HG03575 (cell line): ENCODE results near the gene FCRL2.

Experiments used
- ATAC-seq: cut with Tn5 transposase; IDR thresholded peaks from one replicate; pipeline ENCODE4 v1.9.1; 2021; ENCODE audit not compliant: unreplicated experiment, insufficient number of reproducible peaks, low FRiP score; ENCODE audit errors: extremely low read depth

The FCRL2 gene

GRCh38 chr1:157776971-157777391 lies at the start of gene FCRL2:
Gene FCRL2, minus strand, starts transcription at chr1:157777132. Its CDS starts 59 bp downstream, at chr1:157777073.
- no peak for ATAC-seq

GRCh38 chr1:157820299-157820698 lies 43.4 kb upstream of the FCRL2 start:
- no peak for ATAC-seq

GRCh38 chr1:157819896-157820295 lies 43.0 kb upstream of the FCRL2 start, which contains the start of gene FCRL1:
Gene FCRL1, minus strand, starts transcription at chr1:157820120. Its CDS starts 83 bp downstream, at chr1:157820037.
- ATAC-seq = no peak

- ATAC-seq = no peak
These were observed 42.3 kb upstream of the FCRL2 start for GRCh38 chr1:157819215-157819614.

- no peak for ATAC-seq
These were observed 36.3 kb upstream of the FCRL2 start for GRCh38 chr1:157813269-157813668.

- peak; percentile 70 for ATAC-seq
These were observed 29.7 kb upstream of the FCRL2 start for GRCh38 chr1:157806431-157807149.

GRCh38 chr1:157803851-157804250 lies 26.9 kb upstream of the FCRL2 start:
- no peak for ATAC-seq

GRCh38 chr1:157799996-157800395 lies 23.1 kb upstream of the FCRL2 start:
- no peak for ATAC-seq

GRCh38 chr1:157798211-157798610 lies 21.3 kb upstream of the FCRL2 start:
- ATAC-seq = no peak

GRCh38 chr1:157785248-157785647 lies 8.3 kb upstream of the FCRL2 start:
- ATAC-seq = no peak

- ATAC-seq = no peak
These were observed 7.9 kb upstream of the FCRL2 start for GRCh38 chr1:157784801-157785200.

- no peak for ATAC-seq
These were observed 6.0 kb upstream of the FCRL2 start for GRCh38 chr1:157782931-157783330.

GRCh38 chr1:157781048-157781447 lies 4.1 kb upstream of the FCRL2 start:
- ATAC-seq = peak; percentile 38

GRCh38 chr1:157775101-157775870 lies 1.6 kb downstream of the FCRL2 start:
- ATAC-seq = no peak

GRCh38 chr1:157774412-157774811 lies 2.5 kb downstream of the FCRL2 start:
- no peak for ATAC-seq

- no peak for ATAC-seq
These were observed 3.2 kb downstream of the FCRL2 start for GRCh38 chr1:157773493-157774350.

- ATAC-seq = no peak
These were observed 5.1 kb downstream of the FCRL2 start for GRCh38 chr1:157771661-157772425.

GRCh38 chr1:157770442-157771043 lies 6.4 kb downstream of the FCRL2 start:
- no peak for ATAC-seq
